Naive thymus-derived CD4-positive, alpha-beta T cell (primary cell): Measurements from ENCODE around the gene SLC6A9. TPM values are rescaled to one million over a fixed set of nuclear protein-coding genes. Genes with fewer than 3 reads are reported as not detected.
A peak's percentile ranks its signal among the peaks of the same experiment; 100 is the strongest.

Experiments
- ATAC-seq: fragments of 150-1000 bp; cut with Tn5 transposase; 2 replicates; pipeline ENCODE4 v1.10.0; 2021; ENCODE audit warnings: mild to moderate bottlenecking, moderate library complexity
- CTCF ChIA-PET: fragments of 350-600 bp; sonication (Branson Sonifier 250); formaldehyde crosslinking; loops from one replicate; lab custom pipeline; 2021; ENCODE audit warnings: antibody characterized with exemption; lab: Charles Lee
- POLR2A ChIA-PET: fragments of 350-600 bp; sonication (Branson Sonifier 250); formaldehyde crosslinking; loops from one replicate; lab custom pipeline; 2021; ENCODE audit warnings: antibody characterized with exemption, inconsistent platforms; lab: Charles Lee
- DNase-seq, 9 donors: peaks; one replicate each; pipeline versions ENCODE4 v3.0.0 to v3.0.0-alpha.2; 2020 to 2022; ENCODE audit warnings: mixed read lengths in 1 of 9
- H3K27ac ChIP-seq: one replicate; pipeline ENCODE4 v1.7.0; 2013; ENCODE audit warnings: mild to moderate bottlenecking, low read depth, low read length, moderate library complexity
- H3K27me3 ChIP-seq, 2 donors: one replicate each; pipeline ENCODE4 v1.7.0; 2013; ENCODE audit warnings: low read length in 2 of 2, mild to moderate bottlenecking in 2 of 2, moderate library complexity in 2 of 2; ENCODE audit not compliant: control insufficient read depth in 2 of 2, insufficient read depth in 2 of 2
- H3K36me3 ChIP-seq, 3 experiments: 1 replicate in 2 of 3; 2 replicates in 1 of 3; pipeline ENCODE4 v1.7.0; 2013; ENCODE audit warnings: low read length in 3 of 3, mild to moderate bottlenecking in 3 of 3, moderate library complexity in 1 of 3; ENCODE audit not compliant: insufficient read depth in 3 of 3, control insufficient read depth in 2 of 3
- H3K4me1 ChIP-seq, 2 donors: one replicate each; pipeline ENCODE4 v1.7.0; 2013; ENCODE audit warnings: low read length in 2 of 2, mild to moderate bottlenecking in 2 of 2, moderate library complexity in 1 of 2; ENCODE audit not compliant: control insufficient read depth in 2 of 2, insufficient read depth in 2 of 2
- H3K4me3 ChIP-seq: 2 replicates; pipeline ENCODE4 v1.7.0; 2013; ENCODE audit warnings: mild to moderate bottlenecking, low read length
- H3K9me3 ChIP-seq, 3 experiments: 1 replicate in 2 of 3; 2 replicates in 1 of 3; pipeline ENCODE4 v1.7.0; 2013; ENCODE audit warnings: low read length in 3 of 3; ENCODE audit not compliant: control insufficient read depth in 2 of 3
- H3K27ac Mint-ChIP-seq, 9 donors: one replicate each; pipeline ENCODE4 v1.8.0; 2020 to 2022; ENCODE audit warnings: mixed read lengths in 9 of 9, mild to moderate bottlenecking in 8 of 9, moderate library complexity in 5 of 9, inconsistent platforms in 2 of 9
- H3K27me3 Mint-ChIP-seq, 5 donors: one replicate each; pipeline ENCODE4 v1.8.0; 2021 to 2022; ENCODE audit warnings: mixed read lengths in 5 of 5, mild to moderate bottlenecking in 1 of 5
- H3K36me3 Mint-ChIP-seq, 5 donors: one replicate each; pipeline ENCODE4 v1.8.0; 2020 to 2022; ENCODE audit warnings: mixed read lengths in 5 of 5, mild to moderate bottlenecking in 3 of 5, inconsistent platforms in 1 of 5
- H3K4me1 Mint-ChIP-seq, 7 donors: one replicate each; pipeline ENCODE4 v1.8.0; 2020 to 2022; ENCODE audit warnings: mixed read lengths in 7 of 7, mild to moderate bottlenecking in 3 of 7, inconsistent platforms in 1 of 7
- H3K4me3 Mint-ChIP-seq, 10 donors: one replicate each; pipeline ENCODE4 v1.8.0; 2020 to 2022; ENCODE audit warnings: mild to moderate bottlenecking in 10 of 10, mixed read lengths in 10 of 10, moderate library complexity in 6 of 10, inconsistent platforms in 2 of 10
- H3K9me3 Mint-ChIP-seq, 11 donors: one replicate each; pipeline ENCODE4 v1.8.0; 2020 to 2022; ENCODE audit warnings: mixed read lengths in 11 of 11, mild to moderate bottlenecking in 4 of 11, inconsistent platforms in 1 of 11, moderate library complexity in 1 of 11
- intact Hi-C, 2 donors: fragments of 100-400 bp; cut with micrococcal nuclease; formaldehyde crosslinking; loops; one replicate each; pipeline ENCODE4 v1.15.1; 2023
- polyA plus RNA-seq, 2 donors: library from polyadenylated mRNA; unstranded; fragments of 300-500 nt; fragmentation: Illumina TruSeq; gene quantifications; one replicate each; pipeline ENCODE4 v1.2.3, GENCODE V29; 2021
- total RNA-seq, 6 experiments: library from RNA in 5 of 6; stranded (reverse) in 5 of 6; gene quantifications; 1 replicate in 5 of 6; 2 replicates in 1 of 6; pipeline ENCODE4 v1.2.3 and lab custom pipeline; 2021 to 2026

The SLC6A9 gene
- total and polyA plus RNA-seq, 7 experiments from 2014 or later, result 0.26 to 5.0 (median 0.49) TPM; not detected in 2

DNA sequence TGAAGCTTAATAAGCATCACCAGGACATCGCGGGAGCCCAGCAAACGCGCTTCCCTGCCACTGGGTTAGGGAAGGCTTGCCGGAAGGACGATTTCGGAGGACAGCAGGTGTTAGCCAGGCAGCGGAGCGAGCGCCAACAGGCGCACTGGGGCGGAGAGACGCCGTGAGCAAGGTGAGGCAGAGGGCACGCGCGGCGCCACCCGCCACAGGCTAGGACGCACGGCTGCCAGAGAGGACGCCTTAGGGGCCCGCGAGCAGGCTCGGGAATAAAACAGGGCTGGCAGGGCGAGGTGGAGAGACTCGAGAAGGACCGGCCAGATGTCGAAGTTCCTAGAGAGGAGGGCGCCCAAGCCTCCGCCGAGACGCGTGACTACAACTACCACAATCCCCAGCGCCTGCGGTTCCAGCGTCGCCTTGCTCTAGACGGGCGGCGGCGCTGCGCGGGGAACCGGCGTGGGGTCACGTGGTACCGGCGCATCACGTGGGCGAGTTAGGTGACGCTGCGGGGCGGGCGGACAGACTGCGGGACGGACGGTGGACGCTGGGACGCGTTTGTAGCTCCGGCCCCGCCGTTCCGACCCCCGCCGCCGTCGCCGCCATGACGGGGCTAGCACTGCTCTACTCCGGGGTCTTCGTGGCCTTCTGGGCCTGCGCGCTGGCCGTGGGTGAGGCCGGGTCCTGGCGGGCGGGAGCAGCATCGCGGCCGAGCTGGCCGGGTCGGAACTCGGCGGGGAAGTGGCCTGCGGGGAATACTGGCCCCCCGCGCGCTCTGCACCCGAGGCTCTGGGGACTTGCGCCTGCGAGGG is 56.6 kb downstream of the SLC6A9 start, which contains the start of gene ATP6V0B:
Gene ATP6V0B, plus strand, starts transcription at position 518 of the 806 bp plus-strand sequence. Its CDS starts 81 bp downstream, at position 599.
- peak within 1 kb of the TSS; percentile 90 to 99 (median 94) for H3K27ac Mint-ChIP-seq
- intact Hi-C loops, result loop anchor here (1.0 to 10.0 kb wide), 14 partner anchors 16 to 1710 kb away; partner anchors contain the start of genes CCDC24 (in 2 of the 2), IPO13 (in 2 of the 2), ST3GAL3 (in 2 of the 2) and C1orf50 (in 1 of the 2)
- H3K27me3 Mint-ChIP-seq, result peaks cover 0 to 5% (median 0%) of the 10 kb centered on the region in 5 donors
- peaks cover 51 to 69% (median 58%) of the 10 kb centered on the region in 7 donors for H3K4me1 Mint-ChIP-seq
- peak; percentile 85 for ATAC-seq
- POLR2A ChIA-PET, result interaction anchor here (0.5 to 3.8 kb wide), 8 partner anchors 11 to 1580 kb away, joined by 3 to 23 read pairs (median 4); partner anchors contain the start of gene IPO13
- peaks cover 12 to 24% (median 20%) of the 10 kb centered on the region in 5 donors for H3K36me3 Mint-ChIP-seq
- Histone ChIP-seq H3K27ac (peak within 1 kb of the TSS; percentile 91), H3K36me3 (peaks cover 0 to 42% (median 11%) of the 10 kb centered on the region in 3 experiments), H3K9me3 (no peaks in the 10 kb centered on the region), H3K4me1 (peaks cover 27 to 29% of the 10 kb centered on the region in 2 donors), H3K4me3 (peak within 1 kb of the TSS; percentile 93), H3K27me3 (no peaks in the 10 kb centered on the region)
- CTCF ChIA-PET, result interaction anchor here (0.6 to 1.3 kb wide), 3 partner anchors 27 to 65 kb away, joined by 3 to 4 read pairs (median 4); no protein-coding TSS in a partner anchor
- H3K9me3 Mint-ChIP-seq, result peaks cover 0 to 1% (median 0%) of the 10 kb centered on the region in 11 donors
- H3K4me3 Mint-ChIP-seq, result peak within 1 kb of the TSS; percentile 88 to 98 (median 94)
- DNase-seq, result peak; percentile 83 to 98 (median 90)

DNA sequence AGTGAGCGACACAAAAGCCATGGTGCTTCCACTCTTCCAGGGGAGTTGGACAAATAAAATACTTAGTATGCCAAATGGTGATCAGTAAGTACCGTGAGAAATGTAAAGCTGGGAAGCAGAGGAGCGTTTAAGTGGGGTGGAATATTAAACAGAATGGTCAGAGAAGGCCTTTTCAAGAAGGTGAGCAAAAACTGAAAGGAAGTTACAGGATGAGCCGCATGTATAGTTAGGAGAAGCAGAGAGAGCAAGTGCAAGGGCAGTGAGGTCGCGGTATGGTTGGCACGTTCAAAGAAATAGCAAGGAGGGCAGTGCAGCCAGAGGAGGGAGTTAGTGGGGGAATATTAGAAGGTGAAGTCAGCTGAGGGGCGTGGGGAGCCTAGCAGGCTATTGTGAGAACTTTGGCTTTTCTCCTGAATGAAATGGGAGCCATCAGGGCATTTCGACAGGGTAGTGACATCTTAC is 57.2 kb downstream of the SLC6A9 start:
- Histone ChIP-seq H3K36me3 (peaks cover 0 to 42% (median 11%) of the 10 kb centered on the region in 3 experiments), H3K4me3 (peak overlapping the region; percentile 93), H3K4me1 (peaks cover 28 to 32% of the 10 kb centered on the region in 2 donors), H3K27me3 (no peaks in the 10 kb centered on the region), H3K9me3 (no peaks in the 10 kb centered on the region), H3K27ac (peak overlapping the region; percentile 91)
- Mint-ChIP-seq H3K36me3 (peaks cover 12 to 24% (median 20%) of the 10 kb centered on the region in 5 donors), H3K4me1 (peaks cover 51 to 75% (median 64%) of the 10 kb centered on the region in 7 donors), H3K4me3 (peak overlapping the region; percentile 88 to 98 (median 94)), H3K27ac (peak overlapping the region; percentile 90 to 99 (median 94)), H3K27me3 (peaks cover 0 to 5% (median 0%) of the 10 kb centered on the region in 5 donors), H3K9me3 (peaks cover 0 to 1% (median 0%) of the 10 kb centered on the region in 11 donors)
- intact Hi-C loops, result loop anchor here (1.0 to 10.0 kb wide), 13 partner anchors 17 to 1711 kb away; partner anchors contain the start of genes CCDC24 (in 2 of the 2), IPO13 (in 2 of the 2), ST3GAL3 (in 2 of the 2) and C1orf50 (in 1 of the 2)
- ChIA-PET CTCF (interaction anchor here (0.6 kb wide), 1 partner anchor 66 kb away, joined by 4 read pairs; no protein-coding TSS in a partner anchor), POLR2A (interaction anchor here (0.6 to 3.8 kb wide), 2 partner anchors 27 to 1580 kb away, joined by 3 to 23 read pairs; partner anchors contain the start of gene IPO13)
- DNase-seq (no peak), ATAC-seq (no peak)

GRCh38 chr1:43971336-43971980 is 59.8 kb downstream of the SLC6A9 start:
- no peaks in the 10 kb centered on the region for H3K27me3 ChIP-seq
- no peak overlapping the region for H3K4me3 ChIP-seq
- peaks cover 22 to 28% of the 10 kb centered on the region in 2 donors for H3K4me1 ChIP-seq
- POLR2A ChIA-PET, result interaction anchor here (1.6 to 2.1 kb wide), 2 partner anchors 26 to 29 kb away, joined by 3 to 9 read pairs; no protein-coding TSS in a partner anchor
- peaks cover 33 to 51% (median 42%) of the 10 kb centered on the region in 7 donors for H3K4me1 Mint-ChIP-seq
- H3K27ac Mint-ChIP-seq, result peak overlapping the region in 2 of 9 donors; percentile 10 to 13
- CTCF ChIA-PET, result interaction anchor here (0.6 kb wide), 1 partner anchor 815 kb away, joined by 3 read pairs; no protein-coding TSS in a partner anchor
- peaks cover 0 to 21% (median 0%) of the 10 kb centered on the region in 3 experiments for H3K36me3 ChIP-seq
- ATAC-seq, result no peak
- intact Hi-C loops, result loop anchor here (5.0 to 10.0 kb wide), 5 partner anchors 267 to 1713 kb away; partner anchors contain the start of genes ELOVL1 (in 1 of the 2), GPBP1L1 (in 1 of the 2), NASP (in 1 of the 2) and ST3GAL3 (in 1 of the 2)
- H3K36me3 Mint-ChIP-seq, result peaks cover 0 to 6% (median 2%) of the 10 kb centered on the region in 5 donors
- DNase-seq, result no peak
- H3K9me3 ChIP-seq, result no peaks in the 10 kb centered on the region
- peaks cover 0 to 1% (median 0%) of the 10 kb centered on the region in 11 donors for H3K9me3 Mint-ChIP-seq
- no peak overlapping the region for H3K27ac ChIP-seq
- no peaks in the 10 kb centered on the region for H3K27me3 Mint-ChIP-seq
- peak overlapping the region; percentile 93 to 97 (median 95) for H3K4me3 Mint-ChIP-seq

DNA sequence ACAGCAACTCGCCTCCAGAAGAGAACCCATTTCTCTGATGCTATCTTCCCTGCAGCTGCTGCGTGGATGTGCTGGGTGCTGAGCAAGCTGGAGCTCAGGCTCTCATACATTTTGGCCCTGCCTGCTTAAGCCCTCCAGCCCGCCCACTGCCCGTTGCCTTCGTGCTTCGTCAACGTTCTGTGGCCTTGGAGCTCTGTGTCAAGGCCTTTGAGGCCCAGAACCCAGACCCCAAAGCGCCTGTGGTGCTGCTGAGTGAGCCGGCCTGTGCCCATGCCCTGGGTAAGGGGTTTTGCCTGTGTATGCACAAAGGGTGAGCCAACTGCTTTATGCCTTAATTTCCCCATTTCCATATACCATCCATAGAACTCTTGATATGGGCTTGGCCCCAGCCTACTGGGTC is 60.4 kb downstream of the SLC6A9 start:
- intact Hi-C loops, result loop anchor here (1.0 to 10.0 kb wide), 6 partner anchors 59 to 1714 kb away; partner anchors contain the start of genes ELOVL1 (in 1 of the 2), GPBP1L1 (in 1 of the 2), NASP (in 1 of the 2) and ST3GAL3 (in 1 of the 2)
- ATAC-seq (no peak), DNase-seq (no peak)
- Mint-ChIP-seq H3K27me3 (no peaks in the 10 kb centered on the region), H3K9me3 (peaks cover 0 to 1% (median 0%) of the 10 kb centered on the region in 11 donors), H3K4me1 (peaks cover 28 to 46% (median 36%) of the 10 kb centered on the region in 7 donors), H3K4me3 (peak overlapping the region; percentile 93 to 97 (median 95)), H3K36me3 (peaks cover 0 to 4% (median 0%) of the 10 kb centered on the region in 5 donors), H3K27ac (peak overlapping the region in 4 of 9 donors; percentile 10 to 38 (median 15))
- Histone ChIP-seq H3K27me3 (no peaks in the 10 kb centered on the region), H3K36me3 (peaks cover 0 to 19% (median 0%) of the 10 kb centered on the region in 3 experiments), H3K4me1 (peaks cover 17 to 24% of the 10 kb centered on the region in 2 donors), H3K9me3 (no peaks in the 10 kb centered on the region), H3K27ac (no peak overlapping the region), H3K4me3 (no peak overlapping the region)
- ChIA-PET POLR2A (interaction anchor here (1.8 to 2.1 kb wide), 2 partner anchors 22 to 25 kb away, joined by 5 to 9 read pairs; no protein-coding TSS in a partner anchor), CTCF (interaction anchor here (0.6 kb wide), 1 partner anchor 816 kb away, joined by 3 read pairs; no protein-coding TSS in a partner anchor)

- H3K4me1 Mint-ChIP-seq, result peaks cover 26 to 42% (median 32%) of the 10 kb centered on the region in 7 donors
- peaks cover 0 to 4% (median 0%) of the 10 kb centered on the region in 5 donors for H3K36me3 Mint-ChIP-seq
- H3K27me3 Mint-ChIP-seq, result no peaks in the 10 kb centered on the region
- peak overlapping the region; percentile 93 to 97 (median 95) for H3K4me3 Mint-ChIP-seq
- H3K27ac Mint-ChIP-seq, result peak overlapping the region in 8 of 9 donors; percentile 13 to 93 (median 85)
- Histone ChIP-seq H3K9me3 (no peaks in the 10 kb centered on the region), H3K4me1 (peaks cover 14 to 20% of the 10 kb centered on the region in 2 donors), H3K36me3 (peaks cover 0 to 18% (median 0%) of the 10 kb centered on the region in 3 experiments), H3K27me3 (no peaks in the 10 kb centered on the region), H3K27ac (peak overlapping the region; percentile 73), H3K4me3 (peak overlapping the region; percentile 71)
- ChIA-PET CTCF (interaction anchor here (0.6 kb wide), 1 partner anchor 816 kb away, joined by 3 read pairs; no protein-coding TSS in a partner anchor), POLR2A (interaction anchor here (1.8 to 2.1 kb wide), 2 partner anchors 22 to 25 kb away, joined by 5 to 9 read pairs; no protein-coding TSS in a partner anchor)
- ATAC-seq (no peak), DNase-seq (no peak)
- H3K9me3 Mint-ChIP-seq, result peaks cover 0 to 1% (median 0%) of the 10 kb centered on the region in 11 donors
- intact Hi-C loops, result loop anchor here (1.0 to 10.0 kb wide), 6 partner anchors 60 to 1714 kb away; partner anchors contain the start of genes ELOVL1 (in 1 of the 2), GPBP1L1 (in 1 of the 2), NASP (in 1 of the 2) and ST3GAL3 (in 1 of the 2)
Measured at GRCh38 chr1:43970502-43970901, 60.8 kb downstream of the SLC6A9 start.
